ENCODE results near the gene VSIG10.
A peak's percentile ranks its signal among the peaks of the same experiment; 100 is the strongest.
"Not testable (repeated sequence)": the region's sequence is repeated elsewhere in the genome, so short reads cannot be mapped to it uniquely, and the experiment has no call there.

Gene VSIG10

GRCh38 chr12:118089782-118090181 lies 14.0 kb downstream of the VSIG10 start:
- Histone ChIP-seq H3K4me3 (ENCODE audit: low read length in 2 of 2) (no peak overlapping the region), H3K27ac (ENCODE audit: low read depth in 2 of 2, low read length in 2 of 2) (peak overlapping the region in 1 of 2 donors; percentile 9), H3K27me3 (ENCODE audit: control insufficient read depth in 2 of 2, insufficient read depth in 2 of 2, low read length in 2 of 2) (no peaks in the 10 kb centered on the region), H3K4me1 (ENCODE audit: control insufficient read depth in 2 of 2, insufficient read depth in 2 of 2, low read length in 2 of 2) (peaks cover 8 to 9% of the 10 kb centered on the region in 2 donors), H3K9ac (ENCODE audit: low read depth in 1 of 2, low read length in 2 of 2) (no peak overlapping the region), H3K36me3 (ENCODE audit: control insufficient read depth in 2 of 2, insufficient read depth in 2 of 2, low read length in 2 of 2) (peaks cover 8 to 15% of the 10 kb centered on the region in 2 donors), H3K9me3 (ENCODE audit: control insufficient read depth in 2 of 2, low read length in 2 of 2) (no peaks in the 10 kb centered on the region)

DNA sequence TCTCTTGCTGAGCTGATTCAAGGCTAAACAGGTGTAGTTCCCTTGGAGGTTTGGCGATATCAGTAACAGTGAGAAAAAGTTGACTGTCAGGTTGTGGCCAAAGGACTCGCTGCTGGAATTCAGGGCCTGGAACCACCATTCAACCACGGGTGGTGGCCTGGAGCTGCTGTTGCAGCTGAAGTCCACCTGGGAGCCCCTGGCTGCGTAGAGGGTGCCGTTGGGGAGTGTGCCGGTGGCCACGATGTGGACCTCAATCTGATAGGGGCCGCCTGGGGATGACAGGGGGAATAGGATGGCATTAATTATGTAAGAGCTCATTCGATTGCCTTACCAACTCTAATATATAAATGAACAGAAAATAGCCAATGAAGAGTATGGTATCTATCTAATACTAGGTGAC lies 21.6 kb downstream of the VSIG10 start:
- Histone ChIP-seq H3K4me3 (ENCODE audit: low read length in 2 of 2) (no peak overlapping the region), H3K9ac (ENCODE audit: low read depth in 1 of 2, low read length in 2 of 2) (no peak overlapping the region), H3K9me3 (ENCODE audit: control insufficient read depth in 2 of 2, low read length in 2 of 2) (no peaks in the 10 kb centered on the region), H3K4me1 (ENCODE audit: control insufficient read depth in 2 of 2, insufficient read depth in 2 of 2, low read length in 2 of 2) (no peaks in the 10 kb centered on the region), H3K27ac (ENCODE audit: low read depth in 2 of 2, low read length in 2 of 2) (no peak overlapping the region), H3K27me3 (ENCODE audit: control insufficient read depth in 2 of 2, insufficient read depth in 2 of 2, low read length in 2 of 2) (no peaks in the 10 kb centered on the region), H3K36me3 (ENCODE audit: control insufficient read depth in 2 of 2, insufficient read depth in 2 of 2, low read length in 2 of 2) (peaks cover 25 to 32% of the 10 kb centered on the region in 2 donors)

DNA sequence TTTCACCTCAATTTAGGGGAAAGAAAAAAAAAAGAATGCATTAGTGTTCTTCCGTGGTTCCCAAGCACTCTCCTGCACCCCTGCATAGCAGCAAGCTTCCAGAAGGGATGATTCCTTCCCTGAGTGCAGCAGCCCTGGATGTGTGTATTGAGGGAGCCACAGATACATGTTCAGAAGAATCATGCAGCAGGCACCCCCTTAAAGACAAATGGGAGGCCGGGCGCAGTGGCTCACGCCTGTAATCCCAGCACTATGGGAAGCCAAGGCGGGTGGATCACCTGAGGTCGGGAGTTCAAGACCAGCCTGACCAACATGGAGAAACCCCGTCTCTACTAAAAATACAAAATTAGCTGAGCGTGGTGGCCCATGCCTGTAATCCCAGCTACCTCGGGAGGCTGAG lies 22.3 kb downstream of the VSIG10 start:
- not testable (repeated sequence) for H3K9me3 ChIP-seq (ENCODE audit: control insufficient read depth in 2 of 2, low read length in 2 of 2); H3K9ac ChIP-seq (ENCODE audit: low read depth in 1 of 2, low read length in 2 of 2); H3K4me3 ChIP-seq (ENCODE audit: low read length in 2 of 2); H3K27me3 ChIP-seq (ENCODE audit: control insufficient read depth in 2 of 2, insufficient read depth in 2 of 2, low read length in 2 of 2); H3K27ac ChIP-seq (ENCODE audit: low read depth in 2 of 2, low read length in 2 of 2); H3K4me1 ChIP-seq (ENCODE audit: control insufficient read depth in 2 of 2, insufficient read depth in 2 of 2, low read length in 2 of 2)
- H3K36me3 ChIP-seq (ENCODE audit: control insufficient read depth in 2 of 2, insufficient read depth in 2 of 2, low read length in 2 of 2) = peaks cover 28 to 32% of the 10 kb centered on the region in 2 donors

- Histone ChIP-seq H3K9ac (ENCODE audit: low read depth in 1 of 2, low read length in 2 of 2) (no peak overlapping the region), H3K27me3 (ENCODE audit: control insufficient read depth in 2 of 2, insufficient read depth in 2 of 2, low read length in 2 of 2) (no peaks in the 10 kb centered on the region), H3K4me3 (ENCODE audit: low read length in 2 of 2) (no peak overlapping the region), H3K9me3 (ENCODE audit: control insufficient read depth in 2 of 2, low read length in 2 of 2) (no peaks in the 10 kb centered on the region), H3K27ac (ENCODE audit: low read depth in 2 of 2, low read length in 2 of 2) (no peak overlapping the region), H3K4me1 (ENCODE audit: control insufficient read depth in 2 of 2, insufficient read depth in 2 of 2, low read length in 2 of 2) (no peaks in the 10 kb centered on the region), H3K36me3 (ENCODE audit: control insufficient read depth in 2 of 2, insufficient read depth in 2 of 2, low read length in 2 of 2) (peaks cover 23 to 27% of the 10 kb centered on the region in 2 donors)
Observed at GRCh38 chr12:118073768-118074167, 30.0 kb downstream of the VSIG10 start.

- H3K27ac ChIP-seq (ENCODE audit: low read depth in 2 of 2, low read length in 2 of 2) = no peak overlapping the region
- H3K36me3 ChIP-seq (ENCODE audit: control insufficient read depth in 2 of 2, insufficient read depth in 2 of 2, low read length in 2 of 2) = peaks cover 13 to 16% of the 10 kb centered on the region in 2 donors
- no peaks in the 10 kb centered on the region for H3K27me3 ChIP-seq (ENCODE audit: control insufficient read depth in 2 of 2, insufficient read depth in 2 of 2, low read length in 2 of 2)
- no peak overlapping the region for H3K4me3 ChIP-seq (ENCODE audit: low read length in 2 of 2)
- H3K9ac ChIP-seq (ENCODE audit: low read depth in 1 of 2, low read length in 2 of 2) = no peak overlapping the region
- no peaks in the 10 kb centered on the region for H3K9me3 ChIP-seq (ENCODE audit: control insufficient read depth in 2 of 2, low read length in 2 of 2)
- no peaks in the 10 kb centered on the region for H3K4me1 ChIP-seq (ENCODE audit: control insufficient read depth in 2 of 2, insufficient read depth in 2 of 2, low read length in 2 of 2)
Observed at GRCh38 chr12:118070650-118071049, 33.2 kb downstream of the VSIG10 start.

GRCh38 chr12:118068445-118068844 lies 35.4 kb downstream of the VSIG10 start:
- no peaks in the 10 kb centered on the region for H3K27me3 ChIP-seq (ENCODE audit: control insufficient read depth in 2 of 2, insufficient read depth in 2 of 2, low read length in 2 of 2)
- no peak overlapping the region for H3K9ac ChIP-seq (ENCODE audit: low read depth in 1 of 2, low read length in 2 of 2)
- H3K36me3 ChIP-seq (ENCODE audit: control insufficient read depth in 2 of 2, insufficient read depth in 2 of 2, low read length in 2 of 2) = peaks cover 12 to 13% of the 10 kb centered on the region in 2 donors
- peaks cover 16 to 17% of the 10 kb centered on the region in 2 donors for H3K4me1 ChIP-seq (ENCODE audit: control insufficient read depth in 2 of 2, insufficient read depth in 2 of 2, low read length in 2 of 2)
- no peak overlapping the region for H3K27ac ChIP-seq (ENCODE audit: low read depth in 2 of 2, low read length in 2 of 2)
- H3K4me3 ChIP-seq (ENCODE audit: low read length in 2 of 2) = no peak overlapping the region
- H3K9me3 ChIP-seq (ENCODE audit: control insufficient read depth in 2 of 2, low read length in 2 of 2) = no peaks in the 10 kb centered on the region

DNA sequence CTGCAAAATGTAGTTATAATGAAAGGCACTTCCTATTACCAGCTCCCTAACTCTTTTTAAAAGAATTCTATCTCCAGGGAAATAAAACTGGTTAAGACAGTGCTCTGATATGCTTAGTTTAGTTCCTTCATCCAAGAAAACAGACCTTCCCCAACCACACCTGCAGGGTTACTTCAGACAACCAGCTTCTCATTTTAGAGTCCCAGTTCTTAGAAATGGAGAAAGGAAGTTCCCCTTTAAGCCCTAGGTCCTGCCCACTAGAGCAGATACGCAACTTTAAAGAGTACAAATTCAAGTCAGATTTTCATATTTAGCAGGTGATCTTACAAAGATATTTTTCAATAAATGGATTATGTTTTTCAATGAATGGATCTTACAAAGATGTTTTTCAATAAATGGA lies 38.4 kb downstream of the VSIG10 start:
- H3K9ac ChIP-seq (ENCODE audit: low read depth in 1 of 2, low read length in 2 of 2) = no peak overlapping the region
- H3K27ac ChIP-seq (ENCODE audit: low read depth in 2 of 2, low read length in 2 of 2) = peak overlapping the region in 1 of 2 donors; percentile 96
- no peaks in the 10 kb centered on the region for H3K9me3 ChIP-seq (ENCODE audit: control insufficient read depth in 2 of 2, low read length in 2 of 2)
- H3K27me3 ChIP-seq (ENCODE audit: control insufficient read depth in 2 of 2, insufficient read depth in 2 of 2, low read length in 2 of 2) = no peaks in the 10 kb centered on the region
- peaks cover 19 to 25% of the 10 kb centered on the region in 2 donors for H3K4me1 ChIP-seq (ENCODE audit: control insufficient read depth in 2 of 2, insufficient read depth in 2 of 2, low read length in 2 of 2)
- no peak overlapping the region for H3K4me3 ChIP-seq (ENCODE audit: low read length in 2 of 2)
- H3K36me3 ChIP-seq (ENCODE audit: control insufficient read depth in 2 of 2, insufficient read depth in 2 of 2, low read length in 2 of 2) = peaks cover 0 to 6% of the 10 kb centered on the region in 2 donors

GRCh38 chr12:118064608-118065007 lies 39.2 kb downstream of the VSIG10 start:
- Histone ChIP-seq H3K27me3 (ENCODE audit: control insufficient read depth in 2 of 2, insufficient read depth in 2 of 2, low read length in 2 of 2) (no peaks in the 10 kb centered on the region), H3K27ac (ENCODE audit: low read depth in 2 of 2, low read length in 2 of 2) (peak overlapping the region; percentile 87 to 96), H3K9ac (ENCODE audit: low read depth in 1 of 2, low read length in 2 of 2) (peak overlapping the region in 1 of 2 donors; percentile 23), H3K4me3 (ENCODE audit: low read length in 2 of 2) (no peak overlapping the region), H3K9me3 (ENCODE audit: control insufficient read depth in 2 of 2, low read length in 2 of 2) (no peaks in the 10 kb centered on the region), H3K36me3 (ENCODE audit: control insufficient read depth in 2 of 2, insufficient read depth in 2 of 2, low read length in 2 of 2) (peaks cover 0 to 6% of the 10 kb centered on the region in 2 donors), H3K4me1 (ENCODE audit: control insufficient read depth in 2 of 2, insufficient read depth in 2 of 2, low read length in 2 of 2) (peaks cover 26 to 32% of the 10 kb centered on the region in 2 donors)

GRCh38 chr12:118063576-118064391 lies 40.0 kb downstream of the VSIG10 start:
- H3K4me3 ChIP-seq (ENCODE audit: low read length in 2 of 2) = peak overlapping the region in 1 of 2 donors; percentile 14
- peak overlapping the region; percentile 27 to 38 for H3K9ac ChIP-seq (ENCODE audit: low read depth in 1 of 2, low read length in 2 of 2)
- peaks cover 0 to 6% of the 10 kb centered on the region in 2 donors for H3K36me3 ChIP-seq (ENCODE audit: control insufficient read depth in 2 of 2, insufficient read depth in 2 of 2, low read length in 2 of 2)
- H3K27me3 ChIP-seq (ENCODE audit: control insufficient read depth in 2 of 2, insufficient read depth in 2 of 2, low read length in 2 of 2) = no peaks in the 10 kb centered on the region
- H3K27ac ChIP-seq (ENCODE audit: low read depth in 2 of 2, low read length in 2 of 2) = peak overlapping the region; percentile 87 to 96
- H3K9me3 ChIP-seq (ENCODE audit: control insufficient read depth in 2 of 2, low read length in 2 of 2) = no peaks in the 10 kb centered on the region
- peaks cover 33 to 34% of the 10 kb centered on the region in 2 donors for H3K4me1 ChIP-seq (ENCODE audit: control insufficient read depth in 2 of 2, insufficient read depth in 2 of 2, low read length in 2 of 2)

DNA sequence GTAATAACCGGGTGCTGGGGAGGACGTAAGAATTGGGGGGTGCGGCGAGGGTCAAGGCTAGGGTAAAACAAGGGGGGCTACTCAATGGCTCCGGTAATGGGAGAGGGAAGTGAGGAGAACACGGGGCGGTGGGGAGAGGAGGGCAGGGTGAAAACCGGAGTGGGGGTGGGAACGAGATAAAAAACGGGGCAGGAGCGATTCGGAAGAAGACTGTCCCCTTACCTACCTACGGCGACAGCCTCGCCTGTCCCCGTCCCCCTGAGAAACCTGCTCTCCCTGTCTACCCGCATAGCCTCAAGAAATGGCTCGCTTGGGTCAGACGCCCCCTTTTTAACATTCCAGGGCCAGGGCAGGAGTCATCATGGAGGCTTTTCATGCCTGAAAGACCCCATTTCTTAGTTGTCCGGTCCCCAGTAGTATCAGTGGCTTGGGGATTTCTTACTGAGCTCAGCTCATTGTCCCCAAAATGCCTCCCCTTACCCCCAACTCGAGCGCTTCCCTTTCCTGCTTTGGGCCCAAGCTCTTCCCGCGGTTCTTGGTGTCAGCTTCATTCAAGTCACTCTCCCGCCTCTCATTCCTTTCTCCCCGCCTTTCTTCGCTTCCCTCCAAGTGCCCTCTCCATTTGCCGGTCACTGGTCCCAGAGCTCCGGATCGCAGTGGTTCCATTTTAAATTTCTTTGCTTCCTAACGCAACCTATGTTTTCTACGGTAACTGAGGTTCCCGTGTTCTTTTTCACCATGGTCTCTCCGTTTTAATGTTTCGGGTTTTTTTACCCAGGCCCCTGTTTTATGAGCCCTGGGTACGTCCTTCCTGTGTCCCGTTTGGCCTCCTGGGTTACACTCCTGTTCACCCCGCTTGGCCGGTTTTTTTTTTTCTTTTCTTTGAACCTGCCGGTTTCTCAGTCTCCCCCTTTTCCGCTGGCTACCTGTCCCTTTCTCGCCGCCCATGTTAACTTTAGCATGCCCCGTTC lies 41.7 kb downstream of the VSIG10 start:
- Histone ChIP-seq H3K9ac (ENCODE audit: low read depth in 1 of 2, low read length in 2 of 2) (peak overlapping the region; percentile 93 to 98), H3K27me3 (ENCODE audit: control insufficient read depth in 2 of 2, insufficient read depth in 2 of 2, low read length in 2 of 2) (no peaks in the 10 kb centered on the region), H3K36me3 (ENCODE audit: control insufficient read depth in 2 of 2, insufficient read depth in 2 of 2, low read length in 2 of 2) (peaks cover 0 to 6% of the 10 kb centered on the region in 2 donors), H3K27ac (ENCODE audit: low read depth in 2 of 2, low read length in 2 of 2) (peak overlapping the region; percentile 87 to 96), H3K4me1 (ENCODE audit: control insufficient read depth in 2 of 2, insufficient read depth in 2 of 2, low read length in 2 of 2) (peaks cover 33 to 34% of the 10 kb centered on the region in 2 donors), H3K9me3 (ENCODE audit: control insufficient read depth in 2 of 2, low read length in 2 of 2) (no peaks in the 10 kb centered on the region), H3K4me3 (ENCODE audit: low read length in 2 of 2) (peak overlapping the region; percentile 90 to 94)
